HG02798 (cell line): ENCODE data around the gene MLXIPL.
A peak's percentile ranks its signal among the peaks of the same experiment; 100 is the strongest.
"Not testable (repeated sequence)": the region's sequence is repeated elsewhere in the genome, so short reads cannot be mapped to it uniquely, and the experiment has no call there.

Source experiments
- ATAC-seq: cut with Tn5 transposase; IDR thresholded peaks from one replicate; pipeline ENCODE4 v1.9.1; 2021; ENCODE audit warnings: mild to moderate bottlenecking; ENCODE audit not compliant: unreplicated experiment, poor library complexity

The MLXIPL gene

GRCh38 chr7:73586911-73587310 is 37.4 kb downstream of the MLXIPL start:
- ATAC-seq = no peak

GRCh38 chr7:73585196-73585595 is 39.1 kb downstream of the MLXIPL start:
- ATAC-seq = no peak

GRCh38 chr7:73582664-73583202 is 41.6 kb downstream of the MLXIPL start:
- ATAC-seq = no peak

- ATAC-seq = not testable (repeated sequence)
Observed at GRCh38 chr7:73581006-73581405, 43.3 kb downstream of the MLXIPL start.

GRCh38 chr7:73578342-73579128 is 45.8 kb downstream of the MLXIPL start, which contains the start of gene TBL2:
Gene TBL2 (minus strand): TSS chr7:73578579. CDS start chr7:73578549, 30 bp downstream.
- peak; percentile 94 for ATAC-seq

GRCh38 chr7:73577627-73578341 is 46.5 kb downstream of the MLXIPL start:
- ATAC-seq = peak; percentile 15

GRCh38 chr7:73573791-73574190 is 50.5 kb downstream of the MLXIPL start:
- ATAC-seq = no peak

GRCh38 chr7:73573276-73573675 is 51.0 kb downstream of the MLXIPL start:
- no peak for ATAC-seq

- no peak for ATAC-seq
Observed at GRCh38 chr7:73572767-73573186, 51.5 kb downstream of the MLXIPL start.

- no peak for ATAC-seq
Observed at GRCh38 chr7:73570977-73571376, 53.3 kb downstream of the MLXIPL start.

GRCh38 chr7:73570521-73570920 is 53.8 kb downstream of the MLXIPL start:
- ATAC-seq = no peak

GRCh38 chr7:73569042-73569608 is 55.2 kb downstream of the MLXIPL start:
- no peak for ATAC-seq

GRCh38 chr7:73567846-73568685 is 56.3 kb downstream of the MLXIPL start:
- no peak for ATAC-seq

- no peak for ATAC-seq
Observed at GRCh38 chr7:73567140-73567539, 57.2 kb downstream of the MLXIPL start.

GRCh38 chr7:73566431-73566830 is 57.9 kb downstream of the MLXIPL start:
- not testable (repeated sequence) for ATAC-seq

- no peak for ATAC-seq
Observed at GRCh38 chr7:73565675-73566340, 58.5 kb downstream of the MLXIPL start.

- no peak for ATAC-seq
Observed at GRCh38 chr7:73560109-73560835, 64.0 kb downstream of the MLXIPL start.

GRCh38 chr7:73557397-73558257 is 66.7 kb downstream of the MLXIPL start, which contains the start of gene BCL7B:
Gene BCL7B (minus strand): TSS chr7:73557690. CDS start chr7:73557578, 112 bp downstream.
- ATAC-seq = peak; percentile 56
